SW 1271 (cell line): ENCODE measurements around the gene CACNG3.
"Not testable (repeated sequence)": the region's sequence is repeated elsewhere in the genome, so short reads cannot be mapped to it uniquely, and the experiment has no call there.

Experiments used
- DNase-seq, 2 experiments: peaks; one replicate each; lab custom pipeline; 2025; lab: John Stamatoyannopoulos, UW

Gene CACNG3

GRCh38 chr16:24332582-24333090 lies 76.5 kb downstream of the CACNG3 start:
- DNase-seq, result no peak

- DNase-seq, result no peak
Measured at GRCh38 chr16:24336491-24336890, 80.4 kb downstream of the CACNG3 start.

- no peak for DNase-seq
Measured at GRCh38 chr16:24337013-24337412, 80.9 kb downstream of the CACNG3 start.

GRCh38 chr16:24343829-24344228 lies 87.7 kb downstream of the CACNG3 start:
- not testable (repeated sequence) for DNase-seq

- DNase-seq, result no peak
Measured at GRCh38 chr16:24344784-24345183, 88.6 kb downstream of the CACNG3 start.

GRCh38 chr16:24345704-24346103 lies 89.6 kb downstream of the CACNG3 start:
- DNase-seq, result no peak

- no peak for DNase-seq
Measured at GRCh38 chr16:24346734-24347133, 90.6 kb downstream of the CACNG3 start.

- no peak for DNase-seq
Measured at GRCh38 chr16:24347556-24347955, 91.4 kb downstream of the CACNG3 start.

- DNase-seq, result no peak
Measured at GRCh38 chr16:24348545-24349290, 92.6 kb downstream of the CACNG3 start.

GRCh38 chr16:24349320-24349719 lies 93.2 kb downstream of the CACNG3 start:
- no peak for DNase-seq

- DNase-seq, result no peak
Measured at GRCh38 chr16:24352746-24353145, 96.6 kb downstream of the CACNG3 start.

GRCh38 chr16:24353622-24354021 lies 97.5 kb downstream of the CACNG3 start:
- no peak for DNase-seq

GRCh38 chr16:24357511-24357910 lies 101.4 kb downstream of the CACNG3 start:
- no peak for DNase-seq

- no peak for DNase-seq
Measured at GRCh38 chr16:24358117-24358516, 102.0 kb downstream of the CACNG3 start.

- DNase-seq, result no peak
Measured at GRCh38 chr16:24359490-24359889, 103.4 kb downstream of the CACNG3 start.

- DNase-seq, result no peak
Measured at GRCh38 chr16:24360936-24361335, 104.8 kb downstream of the CACNG3 start.

- DNase-seq, result no peak
Measured at GRCh38 chr16:24364596-24364995, 108.5 kb downstream of the CACNG3 start.

GRCh38 chr16:24367186-24367710 lies 111.1 kb downstream of the CACNG3 start:
- DNase-seq, result no peak

GRCh38 chr16:24372824-24373223 lies 116.7 kb downstream of the CACNG3 start:
- DNase-seq, result no peak

GRCh38 chr16:24378999-24379398 lies 122.9 kb downstream of the CACNG3 start:
- DNase-seq, result no peak

- DNase-seq, result no peak
Measured at GRCh38 chr16:24381470-24382118, 125.5 kb downstream of the CACNG3 start.

GRCh38 chr16:24382762-24383407 lies 126.8 kb downstream of the CACNG3 start:
- DNase-seq, result no peak

GRCh38 chr16:24394341-24394740 lies 138.2 kb downstream of the CACNG3 start:
- DNase-seq, result no peak
